Thoracic aorta (tissue), 2 donors: Measurements from ENCODE around the gene PLXNA1. TPM values are rescaled to one million over a fixed set of nuclear protein-coding genes. Genes with fewer than 3 reads are reported as not detected.

Experiments used
- ATAC-seq: fragments of 150-250 bp; one replicate; pipeline ENCODE4 v1.8.0; 2017; ENCODE audit warnings: low read depth; ENCODE audit not compliant: insufficient number of reproducible peaks, low FRiP score
- DNase-seq: peaks from one replicate; pipeline ENCODE4 v3.0.0-alpha.2; 2020; ENCODE audit warnings: low spot score
- H3K27ac ChIP-seq, 2 donors: fragments of 200-600 bp; sonication (generic); 1 replicate in 1 of 2; 2 replicates in 1 of 2; pipeline ENCODE4 v1.5.1; 2016; ENCODE audit warnings: mild to moderate bottlenecking in 2 of 2, moderate library complexity in 2 of 2
- H3K27me3 ChIP-seq: fragments of 200-600 bp; sonication (generic); replicated peaks from 2 replicates; pipeline ENCODE4 v1.6.0; 2016; ENCODE audit warnings: mild to moderate bottlenecking; ENCODE audit not compliant: insufficient read depth
- H3K36me3 ChIP-seq: fragments of 200-600 bp; sonication (generic); one replicate; pipeline ENCODE4 v1.5.1; 2016
- H3K4me1 ChIP-seq, 2 donors: fragments of 200-600 bp; sonication (generic); 1 replicate in 1 of 2; 2 replicates in 1 of 2; pipeline versions ENCODE4 v1.5.1 to v1.6.0; 2016; ENCODE audit warnings: low read depth in 2 of 2, mild to moderate bottlenecking in 1 of 2; ENCODE audit not compliant: control insufficient read depth in 1 of 2
- H3K4me3 ChIP-seq: fragments of 200-600 bp; sonication (generic); 2 replicates; pipeline ENCODE4 v1.5.1; 2016; ENCODE audit warnings: mild to moderate bottlenecking
- H3K9me3 ChIP-seq: fragments of 200-600 bp; sonication (generic); 2 replicates; pipeline ENCODE4 v1.5.1; 2016
- total RNA-seq, 2 donors: library from RNA; depleted of rRNA; stranded (reverse); fragments of >200 nt; gene quantifications; one replicate each; pipeline versions ENCODE4 v1.1.0 to v1.2.3, GENCODE V29; 2016
- TF ChIP-seq, protein P1 (sequence below): fragments of 200-600 bp; sonication (generic); IDR thresholded peaks from one replicate; pipeline ENCODE4 v1.5.1; 2019; ENCODE audit warnings: antibody characterized with exemption

Gene PLXNA1
- total RNA-seq, 2 donors from 2014 or later, result 70.1 to 102 TPM

DNA sequence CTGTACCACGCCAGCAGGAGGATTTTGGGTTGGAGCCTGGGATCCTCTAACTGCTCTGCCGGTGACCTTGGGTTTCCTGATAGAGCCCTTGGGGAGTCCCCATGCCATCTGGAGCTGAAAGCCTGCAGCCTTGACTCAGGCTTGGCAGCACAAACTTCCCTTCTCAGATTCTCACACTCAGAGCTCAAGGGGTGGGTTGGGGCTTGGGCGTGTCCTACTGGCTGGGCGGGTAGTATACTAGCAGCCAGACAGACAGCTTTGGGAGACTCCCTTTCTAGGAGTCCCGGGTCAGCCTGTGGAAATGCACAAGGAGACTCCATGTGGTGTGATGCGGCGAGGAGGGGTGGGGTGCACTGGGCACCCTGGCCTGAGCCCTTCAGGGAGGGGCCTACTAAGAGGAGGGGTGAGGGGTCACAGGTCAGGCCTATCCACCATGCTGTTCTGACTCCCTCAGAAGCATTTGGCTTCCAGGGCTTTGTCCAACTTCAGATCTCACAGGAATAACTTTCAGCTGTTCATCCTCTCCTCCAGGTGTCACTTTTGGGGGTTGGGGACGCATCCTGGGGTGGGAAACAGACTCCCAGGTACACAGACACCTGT, 21.6 kb upstream of the PLXNA1 start:
- no peaks in the 10 kb centered on the region for H3K36me3 ChIP-seq
- TF ChIP-seq, protein P1, sequence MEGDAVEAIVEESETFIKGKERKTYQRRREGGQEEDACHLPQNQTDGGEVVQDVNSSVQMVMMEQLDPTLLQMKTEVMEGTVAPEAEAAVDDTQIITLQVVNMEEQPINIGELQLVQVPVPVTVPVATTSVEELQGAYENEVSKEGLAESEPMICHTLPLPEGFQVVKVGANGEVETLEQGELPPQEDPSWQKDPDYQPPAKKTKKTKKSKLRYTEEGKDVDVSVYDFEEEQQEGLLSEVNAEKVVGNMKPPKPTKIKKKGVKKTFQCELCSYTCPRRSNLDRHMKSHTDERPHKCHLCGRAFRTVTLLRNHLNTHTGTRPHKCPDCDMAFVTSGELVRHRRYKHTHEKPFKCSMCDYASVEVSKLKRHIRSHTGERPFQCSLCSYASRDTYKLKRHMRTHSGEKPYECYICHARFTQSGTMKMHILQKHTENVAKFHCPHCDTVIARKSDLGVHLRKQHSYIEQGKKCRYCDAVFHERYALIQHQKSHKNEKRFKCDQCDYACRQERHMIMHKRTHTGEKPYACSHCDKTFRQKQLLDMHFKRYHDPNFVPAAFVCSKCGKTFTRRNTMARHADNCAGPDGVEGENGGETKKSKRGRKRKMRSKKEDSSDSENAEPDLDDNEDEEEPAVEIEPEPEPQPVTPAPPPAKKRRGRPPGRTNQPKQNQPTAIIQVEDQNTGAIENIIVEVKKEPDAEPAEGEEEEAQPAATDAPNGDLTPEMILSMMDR, result no peak
- H3K27ac ChIP-seq, result peak overlapping the region; percentile 31 to 71
- no peaks in the 10 kb centered on the region for H3K9me3 ChIP-seq
- no peak overlapping the region for H3K4me3 ChIP-seq
- ATAC-seq (peak; percentile 71), DNase-seq (peak; percentile 70)
- H3K4me1 ChIP-seq, result peaks cover 16 to 28% of the 10 kb centered on the region in 2 donors
- H3K27me3 ChIP-seq, result no peaks in the 10 kb centered on the region

DNA sequence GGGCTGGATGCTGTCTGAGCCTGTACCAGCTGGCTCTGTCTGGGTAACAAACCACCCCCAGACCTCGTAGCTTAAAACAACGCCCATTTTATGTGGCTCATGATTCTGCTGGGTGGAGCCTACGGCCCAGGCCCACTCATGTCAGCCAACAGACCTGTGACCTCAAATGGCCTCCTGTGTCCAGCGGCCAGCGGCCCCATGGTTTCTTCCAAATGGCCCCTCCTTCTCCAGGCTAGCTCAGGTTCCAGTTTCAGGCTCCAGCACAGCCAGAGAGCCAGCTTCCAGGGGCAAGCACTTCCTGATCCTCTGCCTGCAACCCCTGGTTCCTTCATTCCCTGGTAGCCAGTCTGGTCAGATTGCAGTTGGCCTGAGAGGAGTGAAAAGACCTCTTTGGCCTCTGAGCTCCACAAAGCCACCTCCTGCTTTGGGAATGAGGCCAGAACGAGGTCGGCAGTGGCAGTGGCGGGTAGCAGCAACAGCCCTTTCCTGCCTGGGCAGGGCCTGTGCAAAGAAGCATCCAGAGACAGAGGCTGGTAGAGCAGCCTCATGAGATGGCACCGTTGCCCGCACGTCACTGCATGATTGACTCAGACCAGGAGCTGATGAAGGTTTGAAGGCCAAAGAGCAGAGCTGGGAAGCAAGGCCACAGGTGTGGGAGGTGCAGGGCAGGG, 21.0 kb upstream of the PLXNA1 start:
- peak; percentile 42 for ATAC-seq
- Histone ChIP-seq H3K4me1 (peaks cover 16 to 28% of the 10 kb centered on the region in 2 donors), H3K9me3 (no peaks in the 10 kb centered on the region), H3K27me3 (no peaks in the 10 kb centered on the region), H3K4me3 (no peak overlapping the region), H3K27ac (peak overlapping the region; percentile 31 to 71), H3K36me3 (no peaks in the 10 kb centered on the region)
- no peak for DNase-seq
- TF ChIP-seq, protein P1, result no peak

DNA sequence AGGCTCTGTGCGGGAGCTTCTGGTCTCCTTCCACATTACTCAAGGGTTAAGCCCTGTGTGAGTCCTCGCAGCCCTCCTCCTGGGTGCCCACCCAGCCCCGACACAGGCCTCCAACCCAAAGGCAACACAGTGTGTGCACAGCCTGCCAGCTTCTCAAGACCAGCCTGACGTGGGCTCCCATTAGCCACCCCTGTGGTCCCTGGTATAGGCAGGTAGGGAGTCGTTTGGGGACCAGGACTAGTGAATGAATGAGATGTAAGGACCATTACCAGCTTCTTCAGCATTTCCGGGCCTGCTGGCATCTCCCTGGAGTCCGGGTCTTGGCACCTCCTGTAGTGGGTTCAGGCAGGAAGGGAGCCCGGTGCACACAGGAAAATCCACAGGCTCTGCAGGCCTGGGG, 20.2 kb upstream of the PLXNA1 start:
- ATAC-seq (no peak), DNase-seq (no peak)
- peak overlapping the region in 1 of 2 donors; percentile 31 for H3K27ac ChIP-seq
- no peaks in the 10 kb centered on the region for H3K36me3 ChIP-seq
- H3K4me1 ChIP-seq, result peaks cover 16 to 28% of the 10 kb centered on the region in 2 donors
- TF ChIP-seq, protein P1, result no peak
- no peaks in the 10 kb centered on the region for H3K9me3 ChIP-seq
- no peaks in the 10 kb centered on the region for H3K27me3 ChIP-seq
- no peak overlapping the region for H3K4me3 ChIP-seq

DNA sequence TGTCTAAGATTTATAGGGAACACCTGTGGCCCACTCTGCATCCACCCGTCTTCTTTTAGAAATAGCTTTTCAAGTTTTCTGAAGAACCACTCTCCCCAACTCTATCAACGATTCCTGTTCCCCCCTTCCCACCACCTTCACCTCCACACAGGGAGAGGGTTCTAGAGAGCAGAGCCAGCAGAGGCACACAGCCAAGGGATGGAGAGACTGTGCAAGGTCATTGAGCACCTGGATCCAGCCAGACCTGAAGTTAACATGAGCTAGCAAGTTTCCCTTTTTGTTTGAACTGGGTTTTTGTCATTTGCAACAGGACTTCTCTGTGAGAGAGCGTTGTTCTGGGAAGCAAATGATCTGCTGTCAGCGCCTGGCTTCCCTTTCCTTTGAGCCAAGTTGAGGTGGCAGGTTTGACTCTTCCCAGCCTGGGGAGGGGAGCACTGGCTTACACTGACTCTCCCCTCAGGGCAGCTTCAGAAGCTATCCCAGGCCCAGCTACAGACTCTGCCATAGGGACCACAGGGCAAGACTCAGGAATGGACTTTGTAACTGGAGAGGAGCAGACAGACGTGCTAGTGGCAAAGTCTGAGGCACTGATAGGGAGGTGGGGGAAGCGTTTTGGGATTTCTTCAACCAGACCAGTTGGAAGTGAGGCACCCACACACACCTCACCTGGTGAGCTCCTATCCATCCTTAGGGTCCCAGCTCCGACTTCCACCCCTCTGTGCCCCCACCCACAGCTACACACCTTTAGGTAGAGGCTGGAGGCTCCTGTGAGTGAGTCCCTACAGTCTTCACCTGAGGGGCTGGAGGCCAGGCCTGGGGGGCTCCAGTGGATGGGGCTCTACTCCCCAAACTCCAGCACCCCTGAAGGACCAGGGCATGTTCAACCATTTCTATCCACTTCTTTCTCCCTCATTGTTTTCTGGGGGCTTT, 19.4 kb upstream of the PLXNA1 start:
- Histone ChIP-seq H3K36me3 (no peaks in the 10 kb centered on the region), H3K27ac (no peak overlapping the region), H3K9me3 (no peaks in the 10 kb centered on the region), H3K27me3 (no peaks in the 10 kb centered on the region), H3K4me3 (no peak overlapping the region), H3K4me1 (peaks cover 16 to 28% of the 10 kb centered on the region in 2 donors)
- ATAC-seq, result no peak
- TF ChIP-seq, protein P1, result no peak
- no peak for DNase-seq

DNA sequence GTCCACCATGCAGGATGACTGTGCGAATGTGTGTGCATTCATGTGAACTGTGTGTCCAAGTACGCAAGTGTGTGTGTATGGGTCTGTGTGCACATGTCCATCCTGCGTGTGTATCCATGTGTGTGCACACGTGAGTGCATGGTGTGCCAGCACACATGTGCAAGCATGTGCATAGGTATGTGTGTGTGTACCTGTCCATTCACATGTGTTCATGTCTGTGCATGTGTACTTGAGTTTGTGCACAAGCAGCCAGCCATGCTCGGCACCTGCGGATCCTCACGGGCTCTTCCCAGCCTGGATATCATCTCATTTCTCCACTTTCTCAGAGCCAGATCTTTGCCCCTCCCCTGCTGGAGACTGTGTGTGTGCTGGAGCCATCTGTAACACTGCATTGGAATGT, 18.7 kb upstream of the PLXNA1 start:
- Histone ChIP-seq H3K27ac (no peak overlapping the region), H3K27me3 (no peaks in the 10 kb centered on the region), H3K4me3 (no peak overlapping the region), H3K36me3 (no peaks in the 10 kb centered on the region), H3K4me1 (peaks cover 16 to 28% of the 10 kb centered on the region in 2 donors), H3K9me3 (no peaks in the 10 kb centered on the region)
- no peak for DNase-seq
- no peak for ATAC-seq
- TF ChIP-seq, protein P1, result no peak
